SK-MEL-5 (cell line): ENCODE measurements around the gene GPR153. TPM values are rescaled to one million over a fixed set of nuclear protein-coding genes. Genes with fewer than 3 reads are reported as not detected.

ENCODE experiments used
- DNase-seq: peaks from one replicate; pipeline ENCODE4 v3.0.0-alpha.2; 2016; ENCODE audit warnings: low read depth, low spot score
- in situ Hi-C: cut with HindIII; loops from 2 replicates; pipeline ENCODE4 v1.10.0; 2016; ENCODE audit warnings: low sequenced_read_pairs, high pct_unique_total_duplicates, low pct_unique_long_range_greater_than_20kb
- total RNA-seq: library from RNA; depleted of rRNA; stranded (reverse); fragments of >200 nt; shearing (Covaris generic); gene quantifications from 2 replicates; pipeline ENCODE4 v1.2.3, GENCODE V29; 2014; rRNA removed

GPR153 gene
- total RNA-seq, 1 experiment from 2014 or later = 4.7 TPM

DNA sequence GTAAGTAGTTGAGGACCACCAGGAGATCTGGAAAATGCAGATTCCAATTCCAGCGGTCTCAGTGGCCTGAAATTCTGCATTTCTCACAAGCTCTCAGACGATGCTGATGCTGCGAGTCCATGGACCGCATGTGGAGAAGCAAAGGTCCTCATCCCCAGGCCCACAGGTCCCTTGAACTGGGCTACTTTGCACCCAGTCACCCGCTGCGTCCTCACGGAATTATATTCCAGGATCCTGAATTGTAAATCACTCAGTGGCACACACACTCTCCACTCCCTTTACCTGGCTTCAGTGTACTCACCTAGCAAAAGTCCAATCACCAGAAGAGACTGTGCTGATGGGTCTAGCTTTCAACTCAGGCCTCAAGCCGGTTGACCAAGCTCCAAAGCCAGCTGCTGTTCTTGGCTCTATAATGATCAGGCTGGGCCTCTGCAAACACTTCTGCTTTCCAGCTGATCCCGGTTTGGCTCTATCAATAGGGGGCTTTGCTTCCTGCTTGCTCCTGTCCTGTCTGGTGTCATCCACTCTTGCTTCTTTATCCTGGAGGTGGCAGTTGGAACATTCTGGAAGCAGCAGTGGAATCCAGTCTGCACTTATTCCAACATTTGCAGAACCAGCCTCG lies 60.6 kb downstream of the GPR153 start:
- in situ Hi-C loops = no loop called here
- DNase-seq = no peak

DNA sequence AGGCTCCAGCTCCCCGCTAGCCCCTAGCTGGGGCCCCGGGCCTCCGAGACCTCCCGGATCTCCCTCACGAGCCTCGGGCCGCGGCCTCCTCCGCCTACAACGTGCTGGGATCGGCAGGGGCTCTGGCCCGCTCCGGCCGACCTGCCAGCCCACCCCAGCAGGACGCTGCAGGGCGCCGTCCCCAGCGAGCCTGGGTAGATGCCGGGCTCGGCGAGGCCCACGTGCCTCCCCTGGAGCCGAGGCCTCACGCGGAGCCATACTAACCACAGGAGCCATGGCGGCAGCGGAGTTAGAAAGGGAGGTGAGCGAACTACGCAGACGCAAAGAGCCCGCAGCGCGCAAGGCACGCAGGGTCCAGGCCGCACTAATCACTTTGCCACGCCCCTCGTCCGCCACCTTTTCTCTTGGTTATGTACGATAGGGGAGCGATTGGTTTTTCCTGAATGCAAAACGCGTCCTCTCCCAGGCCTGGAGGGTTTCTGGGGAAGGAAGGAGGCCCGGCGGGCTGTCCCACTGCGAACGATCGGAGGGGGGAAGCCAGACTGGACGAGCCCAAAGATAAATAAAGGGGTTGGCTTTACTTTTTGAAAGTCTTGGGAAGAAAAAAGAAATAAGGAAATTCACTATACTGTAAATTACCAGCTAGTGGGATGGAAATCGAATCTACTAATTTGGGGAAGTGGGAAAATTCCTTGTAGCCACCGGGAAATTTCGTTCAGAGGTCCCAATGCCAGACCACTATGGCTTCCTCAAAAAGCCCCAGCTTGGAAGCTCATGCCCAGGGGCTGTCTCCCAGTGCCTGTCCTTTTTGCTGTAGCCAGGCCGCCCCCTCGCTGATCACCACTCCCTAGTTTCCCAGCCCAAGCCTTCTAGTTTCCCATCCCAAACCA lies 61.4 kb downstream of the GPR153 start, which contains the start of gene RPL22:
Gene RPL22, minus strand, starts transcription at position 298 of the 890 bp plus-strand sequence. Its CDS starts 22 bp downstream, at position 276.
- in situ Hi-C loops = no loop called here

DNA sequence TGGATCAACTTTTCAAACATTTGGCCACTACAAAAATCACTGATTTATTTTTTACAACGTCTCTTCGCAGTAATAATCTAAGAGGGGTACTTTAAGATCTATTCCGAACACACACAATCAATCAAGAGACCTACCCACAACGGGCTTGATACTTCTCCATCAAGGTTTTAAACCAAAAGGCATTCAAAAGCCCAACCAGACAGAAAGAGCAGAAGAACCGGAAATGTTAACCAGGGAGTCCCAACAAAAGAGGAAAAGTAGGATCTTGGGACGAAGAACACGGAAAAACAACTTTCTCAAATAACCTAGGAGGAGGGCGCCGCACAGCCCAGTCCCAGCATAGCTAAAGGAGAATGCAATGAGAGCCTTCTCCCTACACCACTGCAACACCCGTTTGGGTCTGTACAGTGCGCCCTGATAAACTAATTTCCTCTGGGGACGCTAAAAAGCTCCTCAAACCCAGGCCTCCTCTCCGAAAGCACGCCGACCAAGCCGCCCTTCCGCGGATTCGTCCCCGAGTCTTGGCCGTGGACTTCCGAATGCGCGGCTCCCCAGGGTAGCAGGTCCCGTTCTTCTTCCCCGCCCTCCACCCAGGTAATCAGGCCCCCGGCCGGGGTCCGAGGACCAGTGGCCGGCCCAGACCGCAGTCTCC lies 62.1 kb downstream of the GPR153 start:
- in situ Hi-C loops = no loop called here
- DNase-seq = no peak

More for the DNA sequence above, 61.4 kb downstream of the GPR153 start, which contains the start of gene RPL22:
- peak; percentile 99 for DNase-seq

DNA sequence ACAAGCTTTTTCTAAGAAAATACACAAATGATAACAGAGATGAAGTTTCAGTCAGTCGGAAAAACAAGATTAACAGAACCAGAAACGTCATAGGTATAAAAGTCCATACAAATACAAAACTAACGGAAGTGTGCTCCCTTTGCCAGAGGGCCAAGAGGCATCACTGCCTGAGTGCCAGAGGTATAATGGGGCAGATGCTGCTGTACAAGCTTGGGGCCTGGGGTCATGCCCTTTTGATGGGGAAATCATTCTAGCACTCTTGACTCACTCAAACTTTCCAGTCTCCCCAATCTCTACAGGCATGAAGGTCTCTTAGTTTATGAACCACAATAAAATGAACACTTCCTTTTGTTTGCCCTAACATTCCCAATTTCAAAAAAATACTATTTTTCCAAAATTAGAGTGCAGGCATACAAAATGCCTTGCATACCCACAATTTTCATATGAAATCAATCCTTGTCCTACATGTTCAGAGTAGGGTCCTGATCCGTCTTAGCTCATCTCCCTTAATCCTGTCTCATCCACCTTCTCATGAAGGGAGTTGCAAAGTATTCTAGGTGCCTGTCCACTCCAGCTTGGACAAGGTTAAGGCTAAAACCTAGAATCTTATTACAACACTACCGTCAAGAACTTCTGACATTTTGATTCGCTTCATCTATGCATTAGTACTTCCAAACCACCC lies 63.0 kb downstream of the GPR153 start:
- in situ Hi-C loops = no loop called here
- no peak for DNase-seq

Other genes with a start within 250 kb of the GPR153 start
- 70.3 and 73.6 TPM in 2 replicates for gene KCNAB2, start 215.2 kb downstream of the GPR153 start, total RNA-seq
- gene CHD5, start 80.8 kb downstream of the GPR153 start, total RNA-seq = 0.08 and 0.13 TPM in 2 replicates
- 222 and 233 TPM in 2 replicates for gene RPL22, start 61.5 kb downstream of the GPR153 start, total RNA-seq
- 1.5 and 2.9 TPM in 2 replicates for gene RNF207, start 55.0 kb downstream of the GPR153 start, total RNA-seq
- gene ICMT, start 25.1 kb downstream of the GPR153 start, total RNA-seq = 88.6 and 97.1 TPM in 2 replicates
- gene HES3, start 16.9 kb downstream of the GPR153 start, total RNA-seq = not detected in 2 replicates
- 125 and 132 TPM in 2 replicates for gene ACOT7, start 132.7 kb upstream of the GPR153 start, total RNA-seq
- gene HES2, start 158.8 kb upstream of the GPR153 start, total RNA-seq = 1.1 and 2.4 TPM in 2 replicates
- 0.40 and 0.96 TPM in 2 replicates for gene ESPN, start 163.7 kb upstream of the GPR153 start, total RNA-seq
- 0.96 and 1.2 TPM in 2 replicates for gene TNFRSF25, start 205.1 kb upstream of the GPR153 start, total RNA-seq
- gene PLEKHG5, start 230.6 kb upstream of the GPR153 start, total RNA-seq = 1.7 and 2.7 TPM in 2 replicates